PC-3 (cell line): ENCODE measurements around the gene ACTN1. TPM values are rescaled to one million over a fixed set of nuclear protein-coding genes. Genes with fewer than 3 reads are reported as not detected.

Experiments
- ATAC-seq: fragments of 200-7000 bp; cut with Tn5 transposase; 2 replicates; pipeline ENCODE4 v1.9.1; 2020; ENCODE audit warnings: mild to moderate bottlenecking, moderate library complexity
- BruUV-seq: library from RNA; stranded (reverse); fragments of 400-500 nt; replicated peaks from 2 replicates; lab custom pipeline; 2021; lab: Mats Ljungman, UMichigan
- CTCF ChIA-PET: fragments of 300-600 bp; sonication (Branson Sonifier 250); formaldehyde crosslinking; loops from one replicate; lab custom pipeline; 2022; ENCODE audit warnings: antibody characterized with exemption; lab: Charles Lee
- POLR2A ChIA-PET: fragments of 300-600 bp; sonication (Branson Sonifier 250); formaldehyde crosslinking; loops from one replicate; lab custom pipeline; 2022; ENCODE audit warnings: antibody characterized with exemption; ENCODE audit not compliant: unreplicated experiment; lab: Charles Lee
- DNase-seq: peaks from one replicate; pipeline ENCODE4 v3.0.0-alpha.2; 2015
- H2AFZ ChIP-seq: fragments of 300-600 bp; sonication (generic); 2 replicates; pipeline ENCODE4 v1.6.0; 2016; ENCODE audit warnings: antibody characterized with exemption, low read length
- H3F3A ChIP-seq: fragments of 300-600 bp; sonication (generic); one replicate; pipeline ENCODE4 v1.6.0; 2017; ENCODE audit warnings: antibody characterized with exemption, low read length, control low read depth, mild to moderate bottlenecking; ENCODE audit not compliant: unreplicated experiment
- H3K27ac ChIP-seq: fragments of 300-600 bp; sonication (generic); 2 replicates; pipeline ENCODE4 v1.5.1; 2016; ENCODE audit warnings: mild to moderate bottlenecking, low read length
- H3K27me3 ChIP-seq: fragments of 300-600 bp; sonication (generic); 2 replicates; pipeline ENCODE4 v1.6.1; 2016; ENCODE audit warnings: low read length, mixed read lengths
- H3K36me3 ChIP-seq: fragments of 300-600 bp; sonication (generic); 2 replicates; pipeline ENCODE4 v1.6.1; 2016; ENCODE audit warnings: low read depth, mixed run types, low read length, mixed read lengths
- H3K4me1 ChIP-seq: fragments of 300-600 bp; sonication (generic); 2 replicates; pipeline ENCODE4 v1.5.1; 2016; ENCODE audit warnings: low read length; ENCODE audit not compliant: insufficient read depth
- H3K4me2 ChIP-seq: fragments of 300-600 bp; sonication (generic); 2 replicates; pipeline ENCODE4 v1.6.0; 2016; ENCODE audit warnings: low read length
- H3K4me3 ChIP-seq: fragments of 300-600 bp; sonication (generic); 2 replicates; pipeline ENCODE4 v1.5.1; 2016; ENCODE audit warnings: mild to moderate bottlenecking, low read length, mixed read lengths
- H3K79me2 ChIP-seq: fragments of 300-600 bp; sonication (generic); 2 replicates; pipeline ENCODE4 v1.6.1; 2017; ENCODE audit warnings: low read length, mixed read lengths
- H3K9ac ChIP-seq: fragments of 300-600 bp; sonication (generic); 2 replicates; pipeline ENCODE4 v1.6.0; 2016; ENCODE audit warnings: mild to moderate bottlenecking, low read length
- H3K9me2 ChIP-seq: fragments of 300-600 bp; sonication (generic); replicated peaks from 2 replicates; pipeline ENCODE4 v1.6.1; 2016; ENCODE audit warnings: mixed run types, low read length, mixed read lengths
- H3K9me3 ChIP-seq: fragments of 300-600 bp; sonication (generic); 2 replicates; pipeline ENCODE4 v1.6.1; 2016; ENCODE audit warnings: low read length, mixed read lengths
- H4K20me1 ChIP-seq: fragments of 300-600 bp; sonication (generic); 2 replicates; pipeline ENCODE4 v1.6.1; 2016; ENCODE audit warnings: low read length, mixed read lengths
- EZH2 ChIP-seq: fragments of 300-600 bp; sonication (generic); IDR thresholded peaks from one replicate; pipeline ENCODE4 v1.6.1; 2017; ENCODE audit warnings: antibody characterized with exemption, mild to moderate bottlenecking, low read length; ENCODE audit not compliant: unreplicated experiment
- EZH2phosphoT487 ChIP-seq: fragments of 300-600 bp; sonication (generic); IDR thresholded peaks from 2 replicates; pipeline ENCODE4 v1.6.1; 2018; ENCODE audit warnings: mild to moderate bottlenecking, antibody characterized with exemption, low read length, borderline replicate concordance
- intact Hi-C: fragments of 100-400 bp; cut with micrococcal nuclease; formaldehyde crosslinking; loops from 2 replicates; pipeline ENCODE4 v1.9.0; 2023
- total RNA-seq: library from RNA; depleted of rRNA; stranded (reverse); fragments of >200 nt; gene quantifications from 2 replicates; pipeline ENCODE4 v1.2.3, GENCODE V29; 2014
- TF ChIP-seq, protein P1 (sequence below): fragments of 300-600 bp; sonication (generic); conservative IDR thresholded peaks from 2 replicates; pipeline ENCODE4 v1.5.1; 2017; ENCODE audit warnings: antibody characterized with exemption, low read depth, mild to moderate bottlenecking, low read length

The ACTN1 gene
- total RNA-seq, 1 experiment from 2014 or later = 303 TPM

DNA sequence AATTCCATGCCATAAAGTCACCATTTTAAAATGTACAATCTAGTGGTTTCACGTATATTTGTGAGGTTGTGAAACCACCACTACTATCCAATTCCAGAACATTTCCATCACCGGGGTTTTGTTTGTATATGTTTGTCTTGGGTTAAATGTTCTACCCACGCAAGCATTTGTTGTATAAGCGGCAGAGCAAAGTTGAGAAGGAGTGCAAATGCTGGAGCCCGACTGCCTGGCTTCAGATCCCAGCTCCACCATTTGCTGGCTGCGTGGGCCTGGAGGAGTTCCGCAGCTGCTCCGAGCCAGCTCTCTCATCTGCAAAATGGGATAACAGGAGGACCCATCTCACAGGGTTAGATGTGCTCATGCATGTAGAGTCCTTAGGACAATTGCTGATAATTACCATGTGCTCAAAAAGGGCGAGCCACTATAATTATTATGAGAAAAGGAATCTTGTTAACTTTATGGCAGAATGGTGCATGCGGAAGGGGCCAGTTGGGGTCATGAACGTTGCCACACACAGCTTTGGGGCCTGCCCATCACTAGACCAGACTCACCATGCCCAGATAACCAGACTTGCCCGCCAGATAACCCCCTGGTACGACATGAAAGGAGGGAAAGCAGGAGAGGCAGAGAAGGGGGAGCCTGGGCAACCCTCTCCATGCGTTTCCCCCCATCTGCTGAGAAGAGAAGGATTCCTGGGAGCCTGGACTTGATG lies 6.4 kb downstream of the ACTN1 start:
- H3K9me3 ChIP-seq = no peaks in the 10 kb centered on the region
- peaks cover 99% of the 10 kb centered on the region for H3K79me2 ChIP-seq
- H3K27me3 ChIP-seq = no peaks in the 10 kb centered on the region
- DNase-seq = no peak
- no peak for TF ChIP-seq EZH2phosphoT487
- TF ChIP-seq, protein P1, sequence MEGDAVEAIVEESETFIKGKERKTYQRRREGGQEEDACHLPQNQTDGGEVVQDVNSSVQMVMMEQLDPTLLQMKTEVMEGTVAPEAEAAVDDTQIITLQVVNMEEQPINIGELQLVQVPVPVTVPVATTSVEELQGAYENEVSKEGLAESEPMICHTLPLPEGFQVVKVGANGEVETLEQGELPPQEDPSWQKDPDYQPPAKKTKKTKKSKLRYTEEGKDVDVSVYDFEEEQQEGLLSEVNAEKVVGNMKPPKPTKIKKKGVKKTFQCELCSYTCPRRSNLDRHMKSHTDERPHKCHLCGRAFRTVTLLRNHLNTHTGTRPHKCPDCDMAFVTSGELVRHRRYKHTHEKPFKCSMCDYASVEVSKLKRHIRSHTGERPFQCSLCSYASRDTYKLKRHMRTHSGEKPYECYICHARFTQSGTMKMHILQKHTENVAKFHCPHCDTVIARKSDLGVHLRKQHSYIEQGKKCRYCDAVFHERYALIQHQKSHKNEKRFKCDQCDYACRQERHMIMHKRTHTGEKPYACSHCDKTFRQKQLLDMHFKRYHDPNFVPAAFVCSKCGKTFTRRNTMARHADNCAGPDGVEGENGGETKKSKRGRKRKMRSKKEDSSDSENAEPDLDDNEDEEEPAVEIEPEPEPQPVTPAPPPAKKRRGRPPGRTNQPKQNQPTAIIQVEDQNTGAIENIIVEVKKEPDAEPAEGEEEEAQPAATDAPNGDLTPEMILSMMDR = no peak
- no peak for TF ChIP-seq EZH2
- H3K9ac ChIP-seq = no peak overlapping the region
- no peak overlapping the region for H2AFZ ChIP-seq
- ChIA-PET CTCF (no interaction called here), POLR2A (interaction anchor here (0.7 kb wide), 1 partner anchor 15 kb away, joined by 4 read pairs; no protein-coding TSS in a partner anchor)
- no peak for ATAC-seq
- H3K4me2 ChIP-seq = no peak overlapping the region
- H3K27ac ChIP-seq = no peak overlapping the region
- no TSS peak for BruUV-seq
- no peaks in the 10 kb centered on the region for H3K9me2 ChIP-seq
- H3K4me3 ChIP-seq = no peak overlapping the region
- peaks cover 95% of the 10 kb centered on the region for H4K20me1 ChIP-seq
- H3K4me1 ChIP-seq = peaks cover 45% of the 10 kb centered on the region
- H3F3A ChIP-seq = no peaks in the 10 kb centered on the region
- intact Hi-C loops = loop anchor here (10.0 kb wide), 1 partner anchor 222 kb away; the partner anchor contains the start of gene EXD2
- peaks cover 73% of the 10 kb centered on the region for H3K36me3 ChIP-seq

DNA sequence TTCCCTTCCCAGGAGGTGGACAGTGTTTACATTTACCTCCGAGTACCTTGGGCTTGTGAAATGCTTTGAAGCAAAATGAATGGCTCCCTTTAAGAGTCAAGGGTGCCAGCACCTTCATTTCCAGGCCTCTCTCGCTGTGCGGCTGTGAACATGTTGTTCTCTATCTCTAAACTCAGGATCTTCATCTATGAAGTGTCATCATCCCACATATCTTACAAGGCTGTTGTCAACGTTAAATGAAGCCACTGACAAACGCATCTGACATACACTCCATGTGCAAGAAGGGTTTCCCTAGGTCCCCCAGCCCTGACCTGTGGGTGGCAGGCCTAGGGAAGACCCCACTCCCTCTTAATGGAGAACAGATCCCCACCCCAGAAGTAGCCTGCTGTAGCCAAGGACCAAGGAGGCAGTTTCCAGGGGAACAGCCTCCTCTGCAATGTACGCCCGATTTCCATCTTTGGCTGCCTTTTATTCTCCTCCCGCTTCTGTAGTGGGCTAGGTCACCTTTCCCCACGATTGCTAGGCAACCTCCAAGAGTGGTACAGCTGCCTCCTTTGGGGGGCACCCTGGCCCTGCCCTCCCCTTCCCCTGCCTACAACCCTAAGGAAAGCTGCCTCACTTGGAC lies 7.6 kb downstream of the ACTN1 start:
- H3K4me3 ChIP-seq = no peak overlapping the region
- no TSS peak for BruUV-seq
- no peak overlapping the region for H3K4me2 ChIP-seq
- H4K20me1 ChIP-seq = peaks cover 97% of the 10 kb centered on the region
- H3K27ac ChIP-seq = no peak overlapping the region
- H3K9ac ChIP-seq = no peak overlapping the region
- H3F3A ChIP-seq = no peaks in the 10 kb centered on the region
- TF ChIP-seq, protein P1 = no peak
- TF ChIP-seq EZH2phosphoT487 = no peak
- TF ChIP-seq EZH2 = no peak
- H3K27me3 ChIP-seq = no peaks in the 10 kb centered on the region
- ATAC-seq (no peak), DNase-seq (no peak)
- ChIA-PET CTCF (no interaction called here), POLR2A (no interaction called here)
- H3K9me3 ChIP-seq = no peaks in the 10 kb centered on the region
- H2AFZ ChIP-seq = no peak overlapping the region
- peaks cover 80% of the 10 kb centered on the region for H3K36me3 ChIP-seq
- intact Hi-C loops = loop anchor here (10.0 kb wide), 1 partner anchor 223 kb away; the partner anchor contains the start of gene EXD2
- H3K79me2 ChIP-seq = peaks cover 100% of the 10 kb centered on the region
- no peaks in the 10 kb centered on the region for H3K9me2 ChIP-seq
- H3K4me1 ChIP-seq = peaks cover 47% of the 10 kb centered on the region

DNA sequence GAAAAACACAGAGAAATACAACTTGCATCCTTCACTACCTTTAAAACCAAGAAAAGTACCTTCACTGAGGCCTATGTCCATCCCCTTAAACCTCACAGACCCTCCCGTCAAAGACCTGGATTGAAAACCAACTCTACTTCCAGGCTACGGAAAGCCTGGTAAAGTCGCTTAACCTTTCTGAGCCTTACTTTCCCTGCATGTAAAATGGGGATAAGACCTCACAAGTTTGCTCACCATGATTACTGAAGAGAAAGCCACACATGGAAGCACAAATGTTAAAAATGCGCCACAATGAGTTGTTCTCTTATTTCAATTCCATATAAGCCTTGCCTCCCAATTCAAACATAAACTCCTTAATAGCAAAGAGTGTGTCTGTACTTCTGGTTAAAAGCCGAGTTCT lies 8.4 kb downstream of the ACTN1 start:
- H3K36me3 ChIP-seq = peaks cover 78% of the 10 kb centered on the region
- H4K20me1 ChIP-seq = peaks cover 97% of the 10 kb centered on the region
- BruUV-seq = no TSS peak
- ATAC-seq (no peak), DNase-seq (no peak)
- H2AFZ ChIP-seq = no peak overlapping the region
- no peak overlapping the region for H3K27ac ChIP-seq
- no peaks in the 10 kb centered on the region for H3K9me3 ChIP-seq
- peaks cover 47% of the 10 kb centered on the region for H3K4me1 ChIP-seq
- no peaks in the 10 kb centered on the region for H3F3A ChIP-seq
- intact Hi-C loops = loop anchor here (10.0 kb wide), 1 partner anchor 224 kb away; the partner anchor contains the start of gene EXD2
- H3K9ac ChIP-seq = no peak overlapping the region
- H3K27me3 ChIP-seq = no peaks in the 10 kb centered on the region
- H3K79me2 ChIP-seq = peaks cover 100% of the 10 kb centered on the region
- CTCF ChIA-PET = no interaction called here
- TF ChIP-seq, protein P1 = no peak
- TF ChIP-seq EZH2phosphoT487 = no peak
- no peak for TF ChIP-seq EZH2
- H3K4me2 ChIP-seq = no peak overlapping the region
- POLR2A ChIA-PET = no interaction called here
- H3K9me2 ChIP-seq = no peaks in the 10 kb centered on the region
- H3K4me3 ChIP-seq = no peak overlapping the region
